Activated naive CD4-positive, alpha-beta T cell treated with anti-CD3 and anti-CD28 coated beads, Interleukin-2, amount 10 ng/mL, durations not matched to agents 7 days and 5 days (primary cell): ENCODE measurements around the gene ALDH1B1.

Experiments used
- CTCF ChIA-PET: fragments of 350-600 bp; sonication (Branson Sonifier 250); formaldehyde crosslinking; loops from one replicate; lab custom pipeline; 2021; ENCODE audit warnings: antibody characterized with exemption; lab: Charles Lee
- DNase-seq: peaks from one replicate; pipeline ENCODE4 v3.0.0-alpha.2; 2020
- H3K27ac Mint-ChIP-seq: one replicate; pipeline ENCODE4 v1.8.0; 2021; ENCODE audit warnings: mild to moderate bottlenecking, moderate library complexity, mixed read lengths
- H3K27me3 Mint-ChIP-seq: one replicate; pipeline ENCODE4 v1.8.0; 2021; ENCODE audit warnings: mild to moderate bottlenecking, mixed read lengths
- H3K36me3 Mint-ChIP-seq: one replicate; pipeline ENCODE4 v1.8.0; 2021; ENCODE audit warnings: mixed read lengths
- H3K4me1 Mint-ChIP-seq: one replicate; pipeline ENCODE4 v1.8.0; 2021; ENCODE audit warnings: mixed read lengths
- H3K4me3 Mint-ChIP-seq: one replicate; pipeline ENCODE4 v1.8.0; 2021; ENCODE audit warnings: mild to moderate bottlenecking, moderate library complexity, mixed read lengths
- H3K9me3 Mint-ChIP-seq: one replicate; pipeline ENCODE4 v1.8.0; 2021; ENCODE audit warnings: mixed read lengths

ALDH1B1 gene

DNA sequence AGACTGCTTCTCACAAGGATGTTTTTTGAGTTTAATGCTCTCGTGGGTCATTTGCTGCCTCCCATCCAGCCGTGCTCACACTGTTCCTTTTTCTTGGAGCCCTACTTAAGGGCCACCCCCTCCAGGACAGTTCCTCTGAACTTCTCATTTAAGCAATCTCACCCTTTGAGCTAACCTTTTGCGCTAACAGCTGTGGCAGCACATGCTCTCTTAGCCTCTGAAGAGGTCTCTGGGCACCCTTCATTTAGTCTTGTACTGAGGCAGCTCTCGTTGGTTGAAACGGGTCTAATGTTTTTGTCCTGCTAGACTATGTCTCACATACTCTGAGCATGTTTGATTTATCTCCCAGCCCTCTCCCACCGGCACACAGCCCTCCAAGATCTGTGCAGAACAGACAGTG lies 11.8 kb downstream of the ALDH1B1 start:
- Mint-ChIP-seq H3K27me3 (peaks cover 16% of the 10 kb centered on the region), H3K27ac (no peak overlapping the region), H3K9me3 (no peaks in the 10 kb centered on the region), H3K4me1 (no peaks in the 10 kb centered on the region), H3K36me3 (no peaks in the 10 kb centered on the region), H3K4me3 (no peak overlapping the region)
- no peak for DNase-seq
- CTCF ChIA-PET, result interaction anchor here (0.8 to 1.6 kb wide), 2 partner anchors 12 to 34 kb away, joined by 4 to 5 read pairs; no protein-coding TSS in a partner anchor

DNA sequence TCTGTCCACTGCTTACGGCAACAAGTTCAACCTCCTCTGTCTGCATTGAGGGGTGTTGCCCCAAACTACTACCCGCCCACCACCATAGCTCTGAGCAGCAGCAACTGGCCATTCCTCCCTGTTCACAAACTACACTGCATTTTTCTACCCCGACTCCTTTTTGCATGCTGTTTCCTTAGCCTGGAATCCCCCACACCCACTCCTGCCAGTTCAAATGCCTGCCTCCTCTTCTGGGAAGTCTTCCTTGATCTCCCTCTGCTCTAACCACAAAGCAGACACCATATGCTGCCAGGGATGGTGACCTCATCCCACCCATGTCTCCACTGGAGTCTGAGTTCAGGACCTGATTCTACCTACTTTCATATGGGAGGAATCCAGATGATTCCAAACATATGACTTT lies 13.3 kb downstream of the ALDH1B1 start:
- no peak overlapping the region for H3K27ac Mint-ChIP-seq
- H3K9me3 Mint-ChIP-seq, result no peaks in the 10 kb centered on the region
- no peaks in the 10 kb centered on the region for H3K4me1 Mint-ChIP-seq
- peaks cover 18% of the 10 kb centered on the region for H3K27me3 Mint-ChIP-seq
- H3K4me3 Mint-ChIP-seq, result no peak overlapping the region
- CTCF ChIA-PET, result no interaction called here
- no peaks in the 10 kb centered on the region for H3K36me3 Mint-ChIP-seq
- no peak for DNase-seq

DNA sequence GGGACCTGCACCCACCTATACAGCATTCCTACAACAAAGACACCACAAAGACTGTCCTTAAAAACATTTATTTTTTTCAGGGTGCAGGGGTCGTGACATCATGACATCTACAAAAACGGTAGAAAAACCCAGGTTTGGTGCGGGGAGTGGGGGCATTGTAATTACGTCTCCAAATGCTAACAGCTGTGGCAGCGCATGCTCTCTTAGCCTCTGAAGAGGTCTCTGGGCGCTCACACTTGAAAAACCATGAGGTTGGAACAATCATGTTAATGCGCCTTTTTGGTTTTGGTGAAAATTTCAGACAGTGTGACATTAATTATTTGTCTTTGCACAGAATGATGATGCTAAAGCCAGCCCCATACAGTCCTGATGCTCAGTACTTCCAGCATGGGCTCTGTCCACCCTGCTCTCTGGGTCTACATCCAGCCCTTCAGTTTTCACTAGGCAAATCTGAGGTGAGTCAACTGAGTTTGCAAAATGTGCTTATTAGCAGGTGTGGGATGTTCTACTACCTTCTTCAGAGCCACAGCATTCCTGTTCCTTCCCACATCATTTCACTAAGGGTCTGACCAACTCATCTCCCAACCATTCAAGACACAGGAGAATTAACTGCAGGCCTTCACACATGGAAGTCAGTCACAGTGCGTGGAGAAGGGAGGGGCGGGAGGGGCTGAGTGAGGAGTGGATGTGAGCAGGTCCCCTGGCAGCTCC lies 14.1 kb downstream of the ALDH1B1 start:
- H3K4me1 Mint-ChIP-seq, result no peaks in the 10 kb centered on the region
- CTCF ChIA-PET, result no interaction called here
- no peak overlapping the region for H3K4me3 Mint-ChIP-seq
- H3K36me3 Mint-ChIP-seq, result no peaks in the 10 kb centered on the region
- peaks cover 19% of the 10 kb centered on the region for H3K27me3 Mint-ChIP-seq
- H3K9me3 Mint-ChIP-seq, result no peaks in the 10 kb centered on the region
- H3K27ac Mint-ChIP-seq, result no peak overlapping the region
- DNase-seq, result no peak

GRCh38 chr9:38408719-38409118 lies 16.2 kb downstream of the ALDH1B1 start:
- DNase-seq, result no peak
- no peak overlapping the region for H3K4me3 Mint-ChIP-seq
- H3K27me3 Mint-ChIP-seq, result peaks cover 15% of the 10 kb centered on the region
- CTCF ChIA-PET, result interaction anchor here (1.4 kb wide), 1 partner anchor 25 kb away, joined by 3 read pairs; no protein-coding TSS in a partner anchor
- H3K36me3 Mint-ChIP-seq, result no peaks in the 10 kb centered on the region
- no peaks in the 10 kb centered on the region for H3K9me3 Mint-ChIP-seq
- no peaks in the 10 kb centered on the region for H3K4me1 Mint-ChIP-seq
- no peak overlapping the region for H3K27ac Mint-ChIP-seq

DNA sequence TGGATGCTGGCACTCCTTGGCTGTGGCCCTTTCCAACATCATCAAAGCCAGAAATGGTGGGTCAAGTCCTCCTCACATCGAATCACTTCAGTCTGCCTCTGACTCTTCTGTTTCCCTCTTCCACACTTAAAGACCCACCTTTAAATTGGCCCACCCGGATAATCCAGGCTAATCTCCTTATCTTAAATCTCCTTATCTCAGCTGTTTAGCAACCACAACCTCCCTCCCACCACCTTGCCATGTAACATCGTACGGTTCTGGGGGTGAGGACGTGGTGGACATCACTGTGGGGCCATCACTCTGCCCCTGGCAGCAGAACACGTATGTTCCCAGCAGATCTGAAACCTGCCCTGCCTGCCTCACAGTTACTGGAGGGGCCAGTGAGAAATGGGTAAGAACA lies 20.2 kb downstream of the ALDH1B1 start:
- DNase-seq, result no peak
- Mint-ChIP-seq H3K27me3 (peaks cover 8% of the 10 kb centered on the region), H3K4me3 (no peak overlapping the region)

DNA sequence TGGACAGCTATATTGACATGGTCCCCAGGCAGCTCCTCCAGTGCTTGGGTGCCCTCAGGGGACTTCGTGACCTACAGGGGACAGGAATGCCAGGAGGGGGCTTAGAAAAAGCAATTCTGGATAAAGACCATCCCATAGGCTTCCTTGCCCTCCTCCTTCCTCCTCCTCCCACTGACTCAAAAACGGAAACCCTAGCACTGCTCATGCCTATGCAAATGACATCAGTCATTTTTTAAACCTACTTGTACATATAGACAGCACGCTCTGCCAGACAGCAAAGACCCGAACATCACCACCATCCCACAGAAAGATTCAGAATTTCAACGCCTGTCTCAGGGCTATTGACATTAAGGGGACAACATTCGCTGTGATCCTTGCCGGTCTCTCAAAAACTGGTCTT lies 20.8 kb downstream of the ALDH1B1 start:
- Mint-ChIP-seq H3K4me1 (no peaks in the 10 kb centered on the region), H3K27me3 (peaks cover 8% of the 10 kb centered on the region), H3K27ac (no peak overlapping the region)

More for the DNA sequence above, 20.2 kb downstream of the ALDH1B1 start:
- Mint-ChIP-seq H3K9me3 (no peaks in the 10 kb centered on the region), H3K36me3 (no peaks in the 10 kb centered on the region), H3K27ac (no peak overlapping the region), H3K4me1 (no peaks in the 10 kb centered on the region)
- CTCF ChIA-PET, result interaction anchor here (1.2 kb wide), 1 partner anchor 21 kb away, joined by 4 read pairs; no protein-coding TSS in a partner anchor

GRCh38 chr9:38414040-38414723 lies 21.7 kb downstream of the ALDH1B1 start:
- Mint-ChIP-seq H3K4me1 (no peaks in the 10 kb centered on the region), H3K27me3 (peaks cover 8% of the 10 kb centered on the region), H3K36me3 (no peaks in the 10 kb centered on the region), H3K9me3 (no peaks in the 10 kb centered on the region), H3K27ac (no peak overlapping the region), H3K4me3 (no peak overlapping the region)
- CTCF ChIA-PET, result no interaction called here
- DNase-seq, result no peak

More for the DNA sequence above, 20.8 kb downstream of the ALDH1B1 start:
- DNase-seq, result no peak
- CTCF ChIA-PET, result interaction anchor here (1.2 kb wide), 1 partner anchor 20 kb away, joined by 4 read pairs; no protein-coding TSS in a partner anchor
- H3K9me3 Mint-ChIP-seq, result no peaks in the 10 kb centered on the region
- no peaks in the 10 kb centered on the region for H3K36me3 Mint-ChIP-seq
- H3K4me3 Mint-ChIP-seq, result no peak overlapping the region

- no peak for DNase-seq
- H3K27ac Mint-ChIP-seq, result no peak overlapping the region
- H3K27me3 Mint-ChIP-seq, result peaks cover 12% of the 10 kb centered on the region
- H3K9me3 Mint-ChIP-seq, result no peaks in the 10 kb centered on the region
- CTCF ChIA-PET, result interaction anchor here (1.1 kb wide), 1 partner anchor 15 kb away, joined by 5 read pairs; no protein-coding TSS in a partner anchor
- H3K4me1 Mint-ChIP-seq, result no peaks in the 10 kb centered on the region
- no peak overlapping the region for H3K4me3 Mint-ChIP-seq
- H3K36me3 Mint-ChIP-seq, result no peaks in the 10 kb centered on the region
Observed at GRCh38 chr9:38415856-38416255, 23.4 kb downstream of the ALDH1B1 start.

GRCh38 chr9:38416461-38416860 lies 24.0 kb downstream of the ALDH1B1 start:
- H3K9me3 Mint-ChIP-seq, result no peaks in the 10 kb centered on the region
- peaks cover 15% of the 10 kb centered on the region for H3K27me3 Mint-ChIP-seq
- H3K4me3 Mint-ChIP-seq, result no peak overlapping the region
- H3K27ac Mint-ChIP-seq, result no peak overlapping the region
- no peaks in the 10 kb centered on the region for H3K36me3 Mint-ChIP-seq
- CTCF ChIA-PET, result interaction anchor here (0.9 to 2.3 kb wide), 8 partner anchors 12 to 514 kb away, joined by 3 to 9 read pairs (median 5); no protein-coding TSS in a partner anchor
- H3K4me1 Mint-ChIP-seq, result no peaks in the 10 kb centered on the region
- DNase-seq, result no peak

DNA sequence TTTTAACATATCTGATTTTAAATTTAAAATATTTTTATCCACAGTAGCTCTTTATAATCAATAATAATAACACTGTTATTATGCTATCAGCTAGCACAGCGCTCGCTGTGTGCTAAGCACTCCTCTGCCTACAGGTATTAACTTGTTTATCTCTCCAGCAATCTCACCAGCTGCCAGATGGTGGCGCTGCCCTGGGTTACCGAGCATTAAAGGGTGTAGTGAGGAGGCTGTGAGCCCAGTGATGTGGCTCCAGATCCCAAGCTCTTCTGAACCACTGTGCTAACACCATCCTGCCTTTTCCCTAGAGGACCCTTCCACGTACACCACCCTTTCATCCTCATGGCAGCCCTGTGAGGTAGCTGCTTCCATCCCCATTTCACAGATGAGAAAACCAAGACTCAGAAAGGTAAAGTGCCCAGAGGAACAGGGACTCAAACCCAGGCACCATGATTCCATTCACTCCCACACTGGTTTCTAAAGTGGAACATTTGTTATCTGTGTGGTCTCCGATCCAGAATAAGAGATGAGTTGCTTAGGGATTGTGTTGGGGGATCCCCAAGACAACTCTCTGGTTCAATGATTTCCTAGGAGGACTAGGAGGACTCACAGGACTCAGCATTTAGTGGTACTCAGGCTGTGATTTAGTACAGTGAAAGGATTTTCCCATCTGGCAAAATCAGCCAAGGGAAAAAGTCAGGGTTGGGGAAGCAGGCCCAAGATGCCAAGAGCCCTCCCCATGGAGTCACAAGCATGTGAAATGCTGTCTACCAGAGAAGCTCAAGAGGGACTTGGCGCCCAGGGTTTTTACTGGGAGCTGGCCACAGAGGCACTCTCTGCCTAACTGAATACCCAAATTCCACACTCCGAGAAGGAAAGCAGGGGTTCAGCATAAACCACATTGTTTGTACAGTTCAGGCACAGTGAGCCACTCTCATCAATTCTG lies 24.8 kb downstream of the ALDH1B1 start:
- no peaks in the 10 kb centered on the region for H3K36me3 Mint-ChIP-seq
- CTCF ChIA-PET, result interaction anchor here (0.9 to 2.3 kb wide), 9 partner anchors 11 to 515 kb away, joined by 3 to 9 read pairs (median 5); no protein-coding TSS in a partner anchor
- H3K27me3 Mint-ChIP-seq, result peaks cover 23% of the 10 kb centered on the region
- H3K27ac Mint-ChIP-seq, result no peak overlapping the region
- peak; percentile 65 for DNase-seq
- H3K9me3 Mint-ChIP-seq, result no peaks in the 10 kb centered on the region
- no peaks in the 10 kb centered on the region for H3K4me1 Mint-ChIP-seq
- no peak overlapping the region for H3K4me3 Mint-ChIP-seq

DNA sequence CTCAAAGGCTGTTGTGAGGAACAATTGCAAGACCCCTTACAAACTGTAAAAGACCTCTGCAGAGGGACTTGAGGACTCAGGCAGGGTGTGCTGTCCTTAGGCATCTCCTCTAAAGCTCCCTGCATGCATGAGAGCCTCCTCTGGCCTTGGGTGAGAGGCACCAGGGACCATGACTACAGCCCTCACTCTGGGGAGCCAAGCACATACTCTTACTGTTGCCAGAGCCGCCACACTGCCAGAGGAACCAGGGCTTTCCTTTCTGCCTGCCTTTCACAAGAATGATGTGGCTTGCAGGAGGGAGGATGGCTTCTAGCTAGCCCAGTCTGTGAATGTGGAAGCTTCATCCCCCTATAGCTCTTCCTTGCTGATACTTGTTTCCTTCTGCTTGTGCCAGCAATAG lies 25.9 kb downstream of the ALDH1B1 start:
- no peak for DNase-seq
- CTCF ChIA-PET, result interaction anchor here (1.5 to 2.3 kb wide), 2 partner anchors 12 to 15 kb away, joined by 3 to 9 read pairs; no protein-coding TSS in a partner anchor
- Mint-ChIP-seq H3K4me3 (no peak overlapping the region), H3K27ac (no peak overlapping the region), H3K36me3 (no peaks in the 10 kb centered on the region), H3K9me3 (no peaks in the 10 kb centered on the region), H3K27me3 (peaks cover 33% of the 10 kb centered on the region), H3K4me1 (no peaks in the 10 kb centered on the region)

- CTCF ChIA-PET, result interaction anchor here (1.4 kb wide), 1 partner anchor 13 kb away, joined by 3 read pairs; no protein-coding TSS in a partner anchor
- Mint-ChIP-seq H3K4me1 (no peaks in the 10 kb centered on the region), H3K9me3 (no peaks in the 10 kb centered on the region), H3K27me3 (peaks cover 39% of the 10 kb centered on the region), H3K4me3 (no peak overlapping the region), H3K36me3 (no peaks in the 10 kb centered on the region), H3K27ac (no peak overlapping the region)
- DNase-seq, result no peak
Observed at GRCh38 chr9:38419181-38419580, 26.7 kb downstream of the ALDH1B1 start.

DNA sequence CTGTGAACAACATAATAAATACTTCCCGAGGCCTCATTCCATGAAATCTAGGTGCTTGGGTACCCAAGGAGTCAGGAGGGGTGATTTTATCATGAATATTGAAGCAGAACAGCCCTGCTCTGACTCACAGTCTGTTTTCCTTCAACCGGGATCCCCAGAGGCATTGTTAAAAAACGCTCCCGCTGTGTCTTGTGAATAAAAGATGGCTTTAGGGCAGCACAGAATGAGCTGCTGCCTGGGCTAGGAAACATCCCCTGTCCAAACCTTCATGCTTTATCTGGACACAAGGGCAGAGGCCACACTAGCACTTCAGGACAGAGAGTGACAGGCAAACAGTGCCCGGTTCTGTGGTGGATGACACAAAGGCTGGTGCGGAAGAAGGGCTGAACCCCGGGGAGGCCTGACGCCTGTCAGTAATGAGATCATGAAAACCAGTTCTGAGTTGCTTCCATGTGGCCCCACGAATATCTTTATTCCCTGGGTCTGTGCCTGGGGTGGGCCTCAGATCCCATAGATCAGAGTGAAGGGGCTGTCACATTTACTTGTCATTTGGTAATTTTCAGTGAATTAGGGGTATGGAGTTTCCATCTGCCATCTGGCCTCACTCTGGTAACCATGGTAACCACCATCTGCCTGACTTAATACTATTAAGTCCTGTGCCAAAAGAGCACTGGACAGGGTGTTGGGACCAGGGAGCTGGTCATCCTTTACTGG lies 29.2 kb downstream of the ALDH1B1 start:
- no peaks in the 10 kb centered on the region for H3K36me3 Mint-ChIP-seq
- H3K9me3 Mint-ChIP-seq, result no peaks in the 10 kb centered on the region
- CTCF ChIA-PET, result no interaction called here

More for the DNA sequence above, 29.2 kb downstream of the ALDH1B1 start:
- Mint-ChIP-seq H3K4me1 (peaks cover 2% of the 10 kb centered on the region), H3K27ac (no peak overlapping the region), H3K27me3 (peaks cover 56% of the 10 kb centered on the region), H3K4me3 (no peak overlapping the region)
- DNase-seq, result no peak
